Measurements from ENCODE around the gene DEFB131A. TPM values are rescaled to one million over a fixed set of nuclear protein-coding genes. Genes with fewer than 3 reads are reported as not detected.

Gene DEFB131A
- polyA plus RNA-seq, 1 of the 3 experiments (the other 2 are of a cell fraction) = not detected

Small RNAs within 50 kb of the gene (small RNA-seq; reads per million reads assigned to genes)
- gene RNA5SP153 = 0 reads per million in 7 experiments

Other genes with a start within 250 kb of the DEFB131A start
- gene USP17L10, start 233.8 kb upstream of the DEFB131A start, polyA plus RNA-seq (2012; rRNA removed) = not detected in 2 replicates
- gene USP17L11, start 229.0 kb upstream of the DEFB131A start, polyA plus RNA-seq (2012; rRNA removed) = not detected in 2 replicates
- gene USP17L12, start 224.3 kb upstream of the DEFB131A start, polyA plus RNA-seq (2012; rRNA removed) = not detected in 2 replicates
- gene USP17L13, start 219.5 kb upstream of the DEFB131A start, polyA plus RNA-seq (2012; rRNA removed) = not detected in 2 replicates
- not detected in 2 replicates for gene USP17L15, start 210.0 kb upstream of the DEFB131A start, polyA plus RNA-seq (2012; rRNA removed)
- gene USP17L17, start 200.5 kb upstream of the DEFB131A start, polyA plus RNA-seq (2012; rRNA removed) = not detected in 2 replicates
- not detected in 2 replicates for gene USP17L18, start 195.8 kb upstream of the DEFB131A start, polyA plus RNA-seq (2012; rRNA removed)
- gene USP17L19, start 191.0 kb upstream of the DEFB131A start, polyA plus RNA-seq (2012; rRNA removed) = not detected in 2 replicates
- gene USP17L20, start 186.3 kb upstream of the DEFB131A start, polyA plus RNA-seq (2012; rRNA removed) = not detected in 2 replicates
- gene USP17L21, start 181.5 kb upstream of the DEFB131A start, polyA plus RNA-seq (2012; rRNA removed) = not detected in 2 replicates
- gene USP17L22, start 176.8 kb upstream of the DEFB131A start, polyA plus RNA-seq (2012; rRNA removed) = not detected in 2 replicates
- not detected in 2 replicates for gene USP17L24, start 119.2 kb upstream of the DEFB131A start, polyA plus RNA-seq (2012; rRNA removed)
- gene USP17L25, start 114.5 kb upstream of the DEFB131A start, polyA plus RNA-seq (2012; rRNA removed) = not detected in 2 replicates
- not detected in 2 replicates for gene USP17L26, start 109.8 kb upstream of the DEFB131A start, polyA plus RNA-seq (2012; rRNA removed)
- not detected in 2 replicates for gene USP17L5, start 105.0 kb upstream of the DEFB131A start, polyA plus RNA-seq (2012; rRNA removed)
- gene USP17L27, start 100.3 kb upstream of the DEFB131A start, polyA plus RNA-seq (2012; rRNA removed) = not detected in 2 replicates
- not detected in 2 replicates for gene USP17L28, start 95.5 kb upstream of the DEFB131A start, polyA plus RNA-seq (2012; rRNA removed)
- not detected in 2 replicates for gene USP17L29, start 90.8 kb upstream of the DEFB131A start, polyA plus RNA-seq (2012; rRNA removed)
- gene USP17L30, start 81.3 kb upstream of the DEFB131A start, polyA plus RNA-seq (2012; rRNA removed) = not detected in 2 replicates